ENCODE results near the gene PRIM1. TPM values are rescaled to one million over a fixed set of nuclear protein-coding genes. Genes with fewer than 3 reads are reported as not detected.
A peak's percentile ranks its signal among the peaks of the same experiment; 100 is the strongest.
"Not testable (repeated sequence)": the region's sequence is repeated elsewhere in the genome, so short reads cannot be mapped to it uniquely, and the experiment has no call there.

PRIM1 gene
- total RNA-seq, 1 donor from 2014 or later, result 11.2 TPM

GRCh38 chr12:56759263-56759908 is 7.3 kb upstream of the PRIM1 start:
- H3K4me1 Mint-ChIP-seq (ENCODE audit: unreplicated experiment), result peaks cover 3% of the 10 kb centered on the region
- H3K27me3 Mint-ChIP-seq (ENCODE audit: unreplicated experiment), result peaks cover 2% of the 10 kb centered on the region
- peaks cover 9% of the 10 kb centered on the region for H3K36me3 Mint-ChIP-seq (ENCODE audit: low read depth, unreplicated experiment)
- no peaks in the 10 kb centered on the region for H3K9me3 Mint-ChIP-seq (ENCODE audit: unreplicated experiment)
- TF ChIP-seq CTCF (IDR thresholded peaks at IDR 0.05; ENCODE audit: unreplicated experiment), result no peak
- H3K4me3 Mint-ChIP-seq (ENCODE audit: unreplicated experiment), result no peak overlapping the region
- no peak for DNase-seq (ENCODE audit: low spot score)
- H3K27ac Mint-ChIP-seq (ENCODE audit: unreplicated experiment), result no peak overlapping the region

- no peak overlapping the region for H3K27ac Mint-ChIP-seq (ENCODE audit: unreplicated experiment)
- peaks cover 3% of the 10 kb centered on the region for H3K4me1 Mint-ChIP-seq (ENCODE audit: unreplicated experiment)
- no peak overlapping the region for H3K4me3 Mint-ChIP-seq (ENCODE audit: unreplicated experiment)
- H3K27me3 Mint-ChIP-seq (ENCODE audit: unreplicated experiment), result peaks cover 2% of the 10 kb centered on the region
- H3K9me3 Mint-ChIP-seq (ENCODE audit: unreplicated experiment), result no peaks in the 10 kb centered on the region
- DNase-seq (ENCODE audit: low spot score), result no peak
- TF ChIP-seq CTCF (IDR thresholded peaks at IDR 0.05; ENCODE audit: unreplicated experiment), result no peak
- peaks cover 9% of the 10 kb centered on the region for H3K36me3 Mint-ChIP-seq (ENCODE audit: low read depth, unreplicated experiment)
Observed at GRCh38 chr12:56758728-56759262, 6.7 kb upstream of the PRIM1 start.

GRCh38 chr12:56757971-56758370 is 5.8 kb upstream of the PRIM1 start:
- not testable (repeated sequence) for H3K27ac Mint-ChIP-seq (ENCODE audit: unreplicated experiment); DNase-seq (ENCODE audit: low spot score)

GRCh38 chr12:56753566-56753965 is 1.4 kb upstream of the PRIM1 start:
- H3K27me3 Mint-ChIP-seq (ENCODE audit: unreplicated experiment), result no peaks in the 10 kb centered on the region
- H3K4me3 Mint-ChIP-seq (ENCODE audit: unreplicated experiment), result no peak overlapping the region
- H3K36me3 Mint-ChIP-seq (ENCODE audit: low read depth, unreplicated experiment), result peaks cover 4% of the 10 kb centered on the region
- no peak for DNase-seq (ENCODE audit: low spot score)
- peaks cover 4% of the 10 kb centered on the region for H3K4me1 Mint-ChIP-seq (ENCODE audit: unreplicated experiment)
- TF ChIP-seq CTCF (IDR thresholded peaks at IDR 0.05; ENCODE audit: unreplicated experiment), result no peak
- H3K27ac Mint-ChIP-seq (ENCODE audit: unreplicated experiment), result no peak overlapping the region
- H3K9me3 Mint-ChIP-seq (ENCODE audit: unreplicated experiment), result no peaks in the 10 kb centered on the region

More at GRCh38 chr12:56757971-56758370, 5.8 kb upstream of the PRIM1 start:
- H3K27me3 Mint-ChIP-seq (ENCODE audit: unreplicated experiment); H3K36me3 Mint-ChIP-seq (ENCODE audit: low read depth, unreplicated experiment); H3K4me3 Mint-ChIP-seq (ENCODE audit: unreplicated experiment); H3K9me3 Mint-ChIP-seq (ENCODE audit: unreplicated experiment); H3K4me1 Mint-ChIP-seq (ENCODE audit: unreplicated experiment): not testable (repeated sequence)

GRCh38 chr12:56750596-56750995 is 1.5 kb downstream of the PRIM1 start:
- not testable (repeated sequence) for H3K4me3 Mint-ChIP-seq (ENCODE audit: unreplicated experiment); H3K9me3 Mint-ChIP-seq (ENCODE audit: unreplicated experiment)
- H3K27ac Mint-ChIP-seq (ENCODE audit: unreplicated experiment), result peak overlapping the region; percentile 28

GRCh38 chr12:56749853-56750252 is 2.3 kb downstream of the PRIM1 start:
- Mint-ChIP-seq H3K4me1 (ENCODE audit: unreplicated experiment) (peaks cover 4% of the 10 kb centered on the region), H3K4me3 (ENCODE audit: unreplicated experiment) (peak overlapping the region; percentile 56), H3K36me3 (ENCODE audit: low read depth, unreplicated experiment) (peaks cover 5% of the 10 kb centered on the region), H3K9me3 (ENCODE audit: unreplicated experiment) (no peaks in the 10 kb centered on the region), H3K27me3 (ENCODE audit: unreplicated experiment) (no peaks in the 10 kb centered on the region), H3K27ac (ENCODE audit: unreplicated experiment) (peak overlapping the region; percentile 14)
- no peak for TF ChIP-seq CTCF (IDR thresholded peaks at IDR 0.05; ENCODE audit: unreplicated experiment)
- DNase-seq (ENCODE audit: low spot score), result no peak

More at GRCh38 chr12:56750596-56750995, 1.5 kb downstream of the PRIM1 start:
- not testable (repeated sequence) for H3K4me1 Mint-ChIP-seq (ENCODE audit: unreplicated experiment); H3K36me3 Mint-ChIP-seq (ENCODE audit: low read depth, unreplicated experiment); H3K27me3 Mint-ChIP-seq (ENCODE audit: unreplicated experiment); DNase-seq (ENCODE audit: low spot score)
